HG03354 (cell line): ENCODE data around the gene DPM1.

Experiments used
- ATAC-seq: cut with Tn5 transposase; IDR thresholded peaks from one replicate; pipeline ENCODE4 v1.9.1; 2021; ENCODE audit warnings: mild to moderate bottlenecking; ENCODE audit not compliant: unreplicated experiment, poor library complexity, severe bottlenecking

DPM1 gene

DNA sequence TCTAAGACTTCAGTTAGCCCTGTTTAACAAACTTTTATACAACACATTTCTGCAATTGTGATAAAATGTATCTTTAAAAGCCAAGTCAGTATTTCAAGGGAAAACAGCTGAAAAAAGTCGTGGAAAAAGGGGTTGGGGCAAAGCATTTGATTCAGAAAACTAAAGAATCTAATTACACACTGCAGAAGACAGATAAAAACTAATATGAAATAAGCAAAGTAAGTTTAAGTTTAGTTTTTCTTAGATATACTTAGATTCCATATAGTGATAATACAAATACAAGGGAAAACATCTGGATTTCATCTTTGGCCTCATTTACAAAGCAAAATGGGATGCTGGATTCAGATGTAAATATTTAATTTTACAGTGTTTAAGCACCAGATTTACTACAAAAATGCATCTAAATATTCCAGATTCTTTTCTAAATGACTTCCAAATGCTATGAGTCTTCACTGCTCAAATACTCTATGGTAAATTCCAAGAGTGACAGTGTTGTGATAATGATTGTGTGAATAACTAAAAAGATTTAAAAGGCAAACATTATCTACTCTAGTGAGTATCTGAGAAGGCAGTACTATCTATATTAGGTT, 25.5 kb downstream of the DPM1 start:
- no peak for ATAC-seq

GRCh38 chr20:50932016-50932485, 26.3 kb downstream of the DPM1 start:
- ATAC-seq: no peak

GRCh38 chr20:50931306-50932015, 26.9 kb downstream of the DPM1 start, which contains the start of gene ADNP:
ADNP (minus strand) TSS chr20:50931437; CDS start chr20:50903996, 27,441 bp downstream.
- peak; percentile 67 for ATAC-seq

DNA sequence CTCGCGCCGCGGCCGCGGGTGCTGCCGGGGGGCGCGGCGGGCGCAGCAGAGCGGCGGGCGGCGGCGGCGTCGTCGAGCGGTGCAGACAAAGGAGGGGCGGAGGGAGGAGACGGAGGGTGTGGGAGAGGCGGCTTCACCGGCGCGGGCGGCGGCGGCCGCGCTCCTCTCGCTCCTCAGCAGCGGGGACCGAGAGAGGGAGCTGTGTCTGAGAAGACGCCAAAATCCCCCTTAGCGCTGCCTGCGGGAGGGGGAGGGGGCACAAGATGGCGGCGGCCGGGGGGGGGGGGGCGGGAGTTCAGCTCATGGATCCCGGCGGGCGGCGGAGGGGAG, 27.4 kb downstream of the DPM1 start:
- ATAC-seq: peak; percentile 30

DNA sequence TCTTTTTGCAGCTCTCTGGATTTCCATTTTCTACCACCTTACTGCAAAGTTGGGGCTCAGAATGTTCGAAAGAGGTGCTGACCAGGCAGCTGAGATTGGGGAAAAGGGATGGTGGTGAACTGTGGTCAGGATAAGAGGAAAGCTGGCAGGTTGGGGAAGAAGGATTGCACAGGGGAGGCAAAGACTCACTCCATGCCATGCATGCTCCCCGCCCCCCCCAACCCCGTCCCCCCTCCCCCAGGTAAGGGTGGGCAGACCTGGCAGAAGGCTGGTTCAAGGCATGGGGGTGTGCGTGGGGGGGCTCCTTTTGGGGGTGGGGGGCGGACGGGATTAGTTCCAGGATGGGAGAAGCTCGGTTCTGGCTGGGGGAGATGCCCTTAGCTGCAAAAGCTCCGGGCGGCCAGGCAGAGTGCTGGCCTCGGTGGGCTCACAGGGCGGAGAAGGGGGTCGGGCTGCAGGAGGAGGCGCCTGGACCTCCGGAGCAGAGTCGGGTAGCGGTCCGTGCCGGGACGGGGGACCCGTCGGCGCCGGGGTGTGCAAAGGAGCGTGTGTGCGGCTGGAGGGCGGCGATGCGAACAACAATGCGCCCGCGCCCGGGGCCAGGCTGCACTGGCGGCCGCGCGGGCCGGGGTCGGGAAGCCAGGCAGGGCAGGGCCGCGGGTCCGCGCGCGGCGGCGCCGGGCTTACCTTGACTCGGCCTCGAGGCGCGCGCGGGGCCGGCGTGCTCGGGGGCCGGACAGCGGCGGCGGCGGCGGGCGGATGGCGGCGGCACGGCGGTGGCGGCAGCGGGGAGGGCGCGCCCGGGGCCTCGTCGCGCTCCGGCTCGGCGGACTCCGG, 28.0 kb downstream of the DPM1 start:
- ATAC-seq: peak; percentile 9

GRCh38 chr20:50929299-50930138, 28.8 kb downstream of the DPM1 start:
- ATAC-seq: peak; percentile 69

DNA sequence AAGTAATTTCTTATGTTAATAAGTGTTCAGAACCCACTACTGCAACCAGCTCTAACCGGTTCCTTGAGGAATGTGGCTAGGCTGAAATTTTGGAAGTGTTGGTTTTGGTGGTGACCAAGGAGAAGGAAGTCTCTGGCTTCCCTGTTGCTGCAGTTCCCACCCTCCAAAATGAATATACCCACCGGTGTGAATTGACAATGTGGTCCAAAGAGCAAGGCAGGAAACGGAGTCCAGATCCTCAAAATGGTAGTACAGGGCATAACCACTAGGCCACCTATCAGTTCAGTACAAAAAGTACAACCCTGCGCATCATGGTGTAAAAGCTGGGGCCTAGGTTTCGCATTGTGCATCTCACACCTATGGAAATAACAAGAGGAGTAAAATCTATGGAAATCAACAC, 29.9 kb downstream of the DPM1 start:
- ATAC-seq: no peak

- no peak for ATAC-seq
Measured at GRCh38 chr20:50926530-50926929, 31.8 kb downstream of the DPM1 start.

- no peak for ATAC-seq
Measured at GRCh38 chr20:50924261-50924920, 33.9 kb downstream of the DPM1 start.

GRCh38 chr20:50921803-50922501, 36.4 kb downstream of the DPM1 start:
- no peak for ATAC-seq

GRCh38 chr20:50920997-50921396, 37.3 kb downstream of the DPM1 start:
- peak; percentile 45 for ATAC-seq

DNA sequence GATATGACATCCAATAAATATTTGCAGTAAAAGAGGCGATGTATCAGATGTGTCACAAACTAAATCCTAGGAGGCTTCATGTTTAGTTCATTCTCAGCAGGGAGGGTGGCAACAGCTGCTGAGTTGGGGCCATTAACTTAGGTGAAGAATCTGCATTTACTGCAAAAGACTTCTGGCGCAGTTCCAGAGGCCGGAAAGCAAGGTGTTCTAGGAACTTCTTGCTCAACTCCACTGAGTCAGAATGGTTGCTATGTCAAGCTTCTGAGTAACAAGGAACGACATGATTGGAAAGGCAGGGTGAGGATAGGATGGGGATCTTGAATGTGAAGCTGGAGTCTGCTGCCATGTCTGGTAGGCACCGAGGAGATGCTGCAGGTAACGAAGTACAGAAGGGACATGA, 38.8 kb downstream of the DPM1 start:
- ATAC-seq: no peak

DNA sequence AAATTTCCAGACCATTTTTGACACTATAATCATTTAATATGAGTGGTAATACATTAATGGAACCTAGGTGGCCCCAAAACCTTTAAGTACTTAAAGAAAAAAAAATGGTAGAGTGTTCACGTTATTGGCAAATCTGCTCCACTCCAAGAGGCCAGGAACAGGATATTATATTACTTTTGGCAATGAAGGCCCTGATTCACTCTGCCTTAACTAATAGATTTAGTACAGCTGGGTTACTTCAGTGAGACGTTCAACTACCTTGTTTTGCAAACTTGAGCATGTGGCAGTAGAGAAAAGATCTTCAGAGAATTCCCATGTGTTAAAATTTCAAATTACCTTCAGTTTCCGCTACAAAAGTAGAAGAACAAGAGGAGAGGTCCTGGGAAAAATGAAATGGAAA, 39.9 kb downstream of the DPM1 start:
- no peak for ATAC-seq

GRCh38 chr20:50916934-50917333, 41.4 kb downstream of the DPM1 start:
- ATAC-seq: no peak

- ATAC-seq: no peak
Measured at GRCh38 chr20:50916257-50916656, 42.1 kb downstream of the DPM1 start.

DNA sequence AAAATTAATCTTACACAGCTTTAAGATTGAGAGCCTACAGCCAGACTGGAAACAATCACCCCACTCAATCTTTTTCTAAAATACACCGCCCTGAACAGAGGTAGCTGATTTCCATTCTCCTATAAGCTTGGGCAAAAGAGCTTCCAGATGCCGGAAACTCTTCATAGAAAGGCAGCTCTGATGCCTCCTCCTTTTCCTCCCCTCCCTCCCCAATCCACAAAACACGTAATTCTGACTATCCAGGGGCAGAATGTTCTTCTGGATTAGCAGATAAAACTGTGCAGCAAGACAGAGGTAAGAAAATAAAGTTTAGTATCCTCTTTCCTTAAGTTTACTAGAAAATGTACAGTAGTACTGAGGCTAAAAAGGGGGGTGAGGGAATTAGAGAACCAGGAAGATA, 42.9 kb downstream of the DPM1 start:
- ATAC-seq: no peak

- ATAC-seq: no peak
Measured at GRCh38 chr20:50913690-50914375, 44.5 kb downstream of the DPM1 start.

DNA sequence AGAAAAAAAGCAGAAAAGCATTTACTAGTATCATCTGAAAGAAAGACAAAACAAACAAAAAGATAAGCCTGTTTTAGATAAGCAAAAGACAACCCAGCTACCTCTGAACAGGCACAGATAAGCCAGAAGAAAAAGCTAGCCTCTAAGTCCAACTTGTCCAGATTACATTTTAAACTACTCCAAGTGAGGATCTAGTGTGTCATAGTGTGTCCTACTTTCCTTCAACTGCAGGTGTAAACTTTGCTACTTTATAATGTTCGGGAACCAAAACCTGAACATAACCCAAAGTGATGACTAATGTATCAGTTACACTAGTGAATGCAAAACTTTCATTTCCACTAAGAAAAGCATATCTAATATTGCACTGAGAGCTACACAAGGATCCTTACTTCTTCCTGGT, 46.6 kb downstream of the DPM1 start:
- ATAC-seq: no peak
